HepG2 (cell line): ENCODE data around the gene RABGGTA. TPM values are rescaled to one million over a fixed set of nuclear protein-coding genes. Genes with fewer than 3 reads are reported as not detected.
A peak's percentile ranks its signal among the peaks of the same experiment; 100 is the strongest.

Source experiments
- ARID2 ChIP-seq: sonication (generic); formaldehyde crosslinking; IDR thresholded peaks from 2 replicates; pipeline ENCODE4 v1.8.1; 2022; ENCODE audit warnings: mild to moderate bottlenecking, missing genetic modification reagents, borderline replicate concordance
- CEBPG ChIP-seq: IDR thresholded peaks from 2 replicates; pipeline ENCODE4 v1.6.1; 2016
- DNMT3B ChIP-seq: conservative IDR thresholded peaks from 2 replicates; pipeline ENCODE4 v1.6.1; 2016; ENCODE audit warnings: missing biosample characterization, control low read depth
- ESRRA ChIP-seq: sonication (generic); formaldehyde crosslinking; IDR thresholded peaks from 2 replicates; pipeline ENCODE4 v1.5.1; 2020; ENCODE audit warnings: mild to moderate bottlenecking, low read depth, missing genetic modification reagents
- HDAC6 ChIP-seq: fragments of 200-600 bp; sonication (generic); IDR thresholded peaks from 2 replicates; pipeline ENCODE4 v1.7.0; 2017; ENCODE audit warnings: mild to moderate bottlenecking, antibody characterized with exemption, low read length, low read depth
- HIVEP1 ChIP-seq: sonication (generic); formaldehyde crosslinking; IDR thresholded peaks from 2 replicates; pipeline ENCODE4 v1.4.0; 2020; ENCODE audit warnings: mild to moderate bottlenecking, missing genetic modification reagents
- JUN ChIP-seq: sonication (generic); formaldehyde crosslinking; IDR thresholded peaks from 2 replicates; pipeline ENCODE4 v1.4.0; 2020; ENCODE audit warnings: mild to moderate bottlenecking, missing genetic modification reagents
- JUNB ChIP-seq: sonication (generic); formaldehyde crosslinking; IDR thresholded peaks from 2 replicates; pipeline ENCODE4 v1.8.0; 2022; ENCODE audit warnings: missing genetic modification reagents, mild to moderate bottlenecking, borderline replicate concordance
- KLF13 ChIP-seq: sonication (generic); formaldehyde crosslinking; IDR thresholded peaks from 2 replicates; pipeline ENCODE4 v1.4.0; 2020; ENCODE audit warnings: mild to moderate bottlenecking, missing genetic modification reagents
- MEF2D ChIP-seq: sonication (generic); formaldehyde crosslinking; IDR thresholded peaks from 2 replicates; pipeline ENCODE4 v1.5.1; 2020; ENCODE audit warnings: mild to moderate bottlenecking, missing genetic modification reagents
- NCOA5 ChIP-seq: sonication (generic); formaldehyde crosslinking; IDR thresholded peaks from 2 replicates; pipeline ENCODE4 v1.4.0; 2020; ENCODE audit warnings: missing genetic modification reagents
- NFATC3 ChIP-seq: sonication (generic); formaldehyde crosslinking; IDR thresholded peaks from 2 replicates; pipeline ENCODE4 v1.5.1; 2020; ENCODE audit warnings: mild to moderate bottlenecking, missing genetic modification reagents
- NFYB ChIP-seq: sonication (generic); formaldehyde crosslinking; IDR thresholded peaks from 2 replicates; pipeline ENCODE4 v1.4.0; 2020; ENCODE audit warnings: missing genetic modification reagents
- RAD51 ChIP-seq: fragments of 450-650 bp; IDR thresholded peaks from 2 replicates; pipeline ENCODE4 v1.6.1; 2016; ENCODE audit warnings: borderline replicate concordance
- THYN1 ChIP-seq: sonication (generic); formaldehyde crosslinking; IDR thresholded peaks from 2 replicates; pipeline ENCODE4 v1.8.1; 2023; ENCODE audit warnings: low read depth, mild to moderate bottlenecking, moderate library complexity, missing genetic modification reagents, borderline replicate concordance
- ZFP36L2 ChIP-seq: sonication (generic); formaldehyde crosslinking; IDR thresholded peaks from 2 replicates; pipeline ENCODE4 v1.4.0; 2020; ENCODE audit warnings: missing genetic modification reagents
- ZFP37 ChIP-seq: sonication (generic); formaldehyde crosslinking; IDR thresholded peaks from 2 replicates; pipeline ENCODE4 v1.4.0; 2020; ENCODE audit warnings: missing genetic modification reagents, borderline replicate concordance
- ZNF326 ChIP-seq: sonication (generic); formaldehyde crosslinking; IDR thresholded peaks from 2 replicates; pipeline ENCODE4 v1.4.0; 2020; ENCODE audit warnings: missing genetic modification reagents, borderline replicate concordance
- ZNF883 ChIP-seq: sonication (generic); formaldehyde crosslinking; IDR thresholded peaks from 2 replicates; pipeline ENCODE4 v1.5.1; 2020; ENCODE audit warnings: mild to moderate bottlenecking, missing genetic modification reagents; ENCODE audit errors: not compliant biosample characterization
- polyA plus RNA-seq, 8 experiments: library from polyadenylated mRNA; depleted of rRNA in 3 of 8; stranded (reverse) in 7 of 8; unstranded in 1 of 8; fragments of >200 nt; fragmentation: Illumina TruSeq in 4 of 8; extraction: Trizol in 4 of 8; gene quantifications; 2 replicates each; pipeline versions ENCODE4 v1.2.1 to v1.2.3, GENCODE V29; 2011 to 2016; ENCODE audit warnings: low read depth in 4 of 8, missing spikeins in 1 of 8, mixed read lengths in 1 of 8; ENCODE audit not compliant: insufficient read depth in 1 of 8
- total RNA-seq, 5 experiments: library from RNA; depleted of rRNA; stranded (reverse); fragments of >200 nt; fragmentation: Illumina TruSeq; extraction: Trizol; gene quantifications; 2 replicates each; pipeline ENCODE4 v1.2.3, GENCODE V29; 2016; ENCODE audit warnings: low read depth in 1 of 5
- TF ChIP-seq, protein P1 (sequence below): sonication (generic); formaldehyde crosslinking; IDR thresholded peaks from 2 replicates; pipeline ENCODE4 v1.8.1; 2022; ENCODE audit warnings: low read depth, mild to moderate bottlenecking, missing genetic modification reagents
- TF ChIP-seq, protein P2 (sequence below): sonication (generic); formaldehyde crosslinking; IDR thresholded peaks from 2 replicates; pipeline ENCODE4 v1.5.0; 2020; ENCODE audit warnings: missing genetic modification reagents
- TF ChIP-seq, protein P3 (sequence below): IDR thresholded peaks from 2 replicates; pipeline ENCODE4 v1.6.1; 2016; ENCODE audit warnings: mild to moderate bottlenecking
- TF ChIP-seq, protein P4 (sequence below): sonication (generic); formaldehyde crosslinking; IDR thresholded peaks from 2 replicates; pipeline ENCODE4 v1.5.0; 2020; ENCODE audit warnings: mild to moderate bottlenecking, missing genetic modification reagents

Gene RABGGTA
- total and polyA plus RNA-seq, 2 of the 13 experiments (the other 11 are each of a cell fraction or from before 2014, with no cell fraction given) = 57.9 to 90.8 TPM

DNA sequence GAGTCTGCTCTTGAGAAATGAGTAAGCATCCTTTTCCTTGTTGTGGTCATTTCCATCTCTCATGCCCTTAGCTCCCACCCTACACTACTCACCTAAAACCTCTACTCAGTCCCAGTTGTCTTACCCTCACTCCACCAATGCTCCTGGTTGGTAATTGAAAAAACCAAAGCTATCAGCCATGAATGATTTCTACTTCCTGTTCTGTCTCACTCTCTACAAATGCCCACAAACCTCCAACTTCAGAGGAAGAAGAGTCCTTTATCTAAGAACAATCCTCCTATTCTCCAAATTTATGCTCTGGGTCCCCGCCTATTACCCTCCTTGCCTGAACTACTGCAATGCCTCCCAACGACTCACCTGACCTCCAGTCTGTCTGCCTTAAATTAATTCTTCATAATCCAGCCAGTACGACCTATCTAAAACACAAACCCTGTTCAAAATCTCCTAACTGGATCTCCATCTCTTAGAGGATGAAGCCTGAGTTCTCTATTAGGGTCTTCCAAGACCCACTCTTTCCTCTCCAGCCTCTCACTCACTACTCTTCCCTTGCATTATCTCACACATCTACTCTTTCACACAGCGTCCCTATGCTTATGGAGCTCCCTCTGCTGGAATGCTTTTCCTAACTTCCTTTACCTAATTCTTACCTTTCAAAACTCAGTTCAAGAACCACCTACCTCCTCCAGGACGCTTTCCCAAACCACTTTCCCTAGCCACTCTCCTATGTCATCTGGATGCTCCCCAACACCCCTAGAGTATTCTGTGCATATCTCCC lies 26.0 kb upstream of the RABGGTA start (continued):
- TF ChIP-seq, protein P1, sequence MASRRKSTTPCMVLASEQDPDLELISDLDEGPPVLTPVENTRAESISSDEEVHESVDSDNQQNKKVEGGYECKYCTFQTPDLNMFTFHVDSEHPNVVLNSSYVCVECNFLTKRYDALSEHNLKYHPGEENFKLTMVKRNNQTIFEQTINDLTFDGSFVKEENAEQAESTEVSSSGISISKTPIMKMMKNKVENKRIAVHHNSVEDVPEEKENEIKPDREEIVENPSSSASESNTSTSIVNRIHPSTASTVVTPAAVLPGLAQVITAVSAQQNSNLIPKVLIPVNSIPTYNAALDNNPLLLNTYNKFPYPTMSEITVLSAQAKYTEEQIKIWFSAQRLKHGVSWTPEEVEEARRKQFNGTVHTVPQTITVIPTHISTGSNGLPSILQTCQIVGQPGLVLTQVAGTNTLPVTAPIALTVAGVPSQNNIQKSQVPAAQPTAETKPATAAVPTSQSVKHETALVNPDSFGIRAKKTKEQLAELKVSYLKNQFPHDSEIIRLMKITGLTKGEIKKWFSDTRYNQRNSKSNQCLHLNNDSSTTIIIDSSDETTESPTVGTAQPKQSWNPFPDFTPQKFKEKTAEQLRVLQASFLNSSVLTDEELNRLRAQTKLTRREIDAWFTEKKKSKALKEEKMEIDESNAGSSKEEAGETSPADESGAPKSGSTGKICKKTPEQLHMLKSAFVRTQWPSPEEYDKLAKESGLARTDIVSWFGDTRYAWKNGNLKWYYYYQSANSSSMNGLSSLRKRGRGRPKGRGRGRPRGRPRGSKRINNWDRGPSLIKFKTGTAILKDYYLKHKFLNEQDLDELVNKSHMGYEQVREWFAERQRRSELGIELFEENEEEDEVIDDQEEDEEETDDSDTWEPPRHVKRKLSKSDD (CRISPR knock-in tag) = no peak; the same call in 1 of the 2 replicates
- TF ChIP-seq NFYB (CRISPR knock-in tag) = 0 out of 2 replicates have a peak, but pooled peaks have one; percentile 29
- no peak for TF ChIP-seq ARID2 (CRISPR knock-in tag)
- TF ChIP-seq JUN (CRISPR knock-in tag) = no peak; the same call in 1 of the 2 replicates
- no peak for TF ChIP-seq MEF2D (CRISPR knock-in tag)
- TF ChIP-seq, protein P2, sequence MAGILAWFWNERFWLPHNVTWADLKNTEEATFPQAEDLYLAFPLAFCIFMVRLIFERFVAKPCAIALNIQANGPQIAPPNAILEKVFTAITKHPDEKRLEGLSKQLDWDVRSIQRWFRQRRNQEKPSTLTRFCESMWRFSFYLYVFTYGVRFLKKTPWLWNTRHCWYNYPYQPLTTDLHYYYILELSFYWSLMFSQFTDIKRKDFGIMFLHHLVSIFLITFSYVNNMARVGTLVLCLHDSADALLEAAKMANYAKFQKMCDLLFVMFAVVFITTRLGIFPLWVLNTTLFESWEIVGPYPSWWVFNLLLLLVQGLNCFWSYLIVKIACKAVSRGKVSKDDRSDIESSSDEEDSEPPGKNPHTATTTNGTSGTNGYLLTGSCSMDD (CRISPR knock-in tag) = no peak
- TF ChIP-seq ZFP36L2 = no peak
- TF ChIP-seq JUNB (CRISPR knock-in tag) = no peak
- TF ChIP-seq RAD51 = 0 out of 2 replicates have a peak, but pooled peaks have one; percentile 4
- no peak for TF ChIP-seq KLF13 (CRISPR knock-in tag)
- TF ChIP-seq, protein P3, sequence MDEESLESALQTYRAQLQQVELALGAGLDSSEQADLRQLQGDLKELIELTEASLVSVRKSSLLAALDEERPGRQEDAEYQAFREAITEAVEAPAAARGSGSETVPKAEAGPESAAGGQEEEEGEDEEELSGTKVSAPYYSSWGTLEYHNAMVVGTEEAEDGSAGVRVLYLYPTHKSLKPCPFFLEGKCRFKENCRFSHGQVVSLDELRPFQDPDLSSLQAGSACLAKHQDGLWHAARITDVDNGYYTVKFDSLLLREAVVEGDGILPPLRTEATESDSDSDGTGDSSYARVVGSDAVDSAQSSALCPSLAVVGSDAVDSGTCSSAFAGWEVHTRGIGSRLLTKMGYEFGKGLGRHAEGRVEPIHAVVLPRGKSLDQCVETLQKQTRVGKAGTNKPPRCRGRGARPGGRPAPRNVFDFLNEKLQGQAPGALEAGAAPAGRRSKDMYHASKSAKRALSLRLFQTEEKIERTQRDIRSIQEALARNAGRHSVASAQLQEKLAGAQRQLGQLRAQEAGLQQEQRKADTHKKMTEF = 0 out of 2 replicates have a peak, but pooled peaks have one; percentile 43
- no peak for TF ChIP-seq NCOA5 (CRISPR knock-in tag)
- no peak for TF ChIP-seq HIVEP1
- TF ChIP-seq HDAC6 = no peak
- TF ChIP-seq CEBPG (CRISPR knock-in tag) = peak; percentile 70
- TF ChIP-seq NFATC3 (CRISPR knock-in tag) = no peak
- no peak for TF ChIP-seq THYN1
- TF ChIP-seq DNMT3B (CRISPR knock-in tag) = no peak; the same call in 1 of the 2 replicates
- no peak for TF ChIP-seq ZNF326 (CRISPR knock-in tag)
- no peak for TF ChIP-seq ESRRA (CRISPR knock-in tag)
- TF ChIP-seq ZNF883 = peak; percentile 46
- TF ChIP-seq, protein P4, sequence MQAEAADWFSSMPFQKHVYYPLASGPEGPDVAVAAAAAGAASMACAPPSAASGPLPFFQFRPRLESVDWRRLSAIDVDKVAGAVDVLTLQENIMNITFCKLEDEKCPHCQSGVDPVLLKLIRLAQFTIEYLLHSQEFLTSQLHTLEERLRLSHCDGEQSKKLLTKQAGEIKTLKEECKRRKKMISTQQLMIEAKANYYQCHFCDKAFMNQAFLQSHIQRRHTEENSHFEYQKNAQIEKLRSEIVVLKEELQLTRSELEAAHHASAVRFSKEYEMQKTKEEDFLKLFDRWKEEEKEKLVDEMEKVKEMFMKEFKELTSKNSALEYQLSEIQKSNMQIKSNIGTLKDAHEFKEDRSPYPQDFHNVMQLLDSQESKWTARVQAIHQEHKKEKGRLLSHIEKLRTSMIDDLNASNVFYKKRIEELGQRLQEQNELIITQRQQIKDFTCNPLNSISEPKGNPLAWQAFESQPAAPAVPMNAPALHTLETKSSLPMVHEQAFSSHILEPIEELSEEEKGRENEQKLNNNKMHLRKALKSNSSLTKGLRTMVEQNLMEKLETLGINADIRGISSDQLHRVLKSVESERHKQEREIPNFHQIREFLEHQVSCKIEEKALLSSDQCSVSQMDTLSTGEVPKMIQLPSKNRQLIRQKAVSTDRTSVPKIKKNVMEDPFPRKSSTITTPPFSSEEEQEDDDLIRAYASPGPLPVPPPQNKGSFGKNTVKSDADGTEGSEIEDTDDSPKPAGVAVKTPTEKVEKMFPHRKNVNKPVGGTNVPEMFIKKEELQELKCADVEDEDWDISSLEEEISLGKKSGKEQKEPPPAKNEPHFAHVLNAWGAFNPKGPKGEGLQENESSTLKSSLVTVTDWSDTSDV (CRISPR knock-in tag) = no peak
- TF ChIP-seq ZFP37 = 0 out of 2 replicates have a peak, but pooled peaks have one; percentile 75
